Stimulated activated CD8-positive, alpha-beta memory T cell treated with anti-CD3 and anti-CD28 coated beads, Interleukin-4, amount 100 ng/mL, for 4 hours (primary cell): ENCODE results near the gene ENG.

Experiments used
- DNase-seq, 2 donors: peaks; one replicate each; pipeline ENCODE4 v3.0.0-alpha.2; 2020; ENCODE audit warnings: low read depth in 2 of 2, low spot score in 1 of 2

The ENG gene

GRCh38 chr9:127866535-127866934, 12.1 kb upstream of the ENG start:
- no peak for DNase-seq

GRCh38 chr9:127865645-127866464, 11.4 kb upstream of the ENG start:
- DNase-seq = no peak

GRCh38 chr9:127863191-127863621, 8.7 kb upstream of the ENG start:
- DNase-seq = no peak

- DNase-seq = peak in 1 of 2 donors; percentile 20
Measured at GRCh38 chr9:127862075-127863011, 7.9 kb upstream of the ENG start.

GRCh38 chr9:127860779-127861178, 6.3 kb upstream of the ENG start:
- DNase-seq = no peak

- DNase-seq = no peak
Measured at GRCh38 chr9:127860260-127860659, 5.8 kb upstream of the ENG start.

GRCh38 chr9:127858041-127858512, 3.6 kb upstream of the ENG start:
- DNase-seq = no peak

GRCh38 chr9:127857278-127857677, 2.8 kb upstream of the ENG start:
- no peak for DNase-seq

GRCh38 chr9:127856729-127857116, 2.3 kb upstream of the ENG start:
- DNase-seq = no peak

- DNase-seq = no peak
Measured at GRCh38 chr9:127856094-127856728, 1.8 kb upstream of the ENG start.

GRCh38 chr9:127855522-127855921, 1.1 kb upstream of the ENG start:
- DNase-seq = no peak

GRCh38 chr9:127854960-127855359, 502 bp upstream of the ENG start:
- DNase-seq = no peak

GRCh38 chr9:127853312-127854183, 910 bp downstream of the ENG start:
- no peak for DNase-seq

GRCh38 chr9:127852829-127853228, 1.6 kb downstream of the ENG start:
- DNase-seq = no peak

- no peak for DNase-seq
Measured at GRCh38 chr9:127850286-127850830, 4.1 kb downstream of the ENG start.

GRCh38 chr9:127848756-127849504, 5.5 kb downstream of the ENG start:
- DNase-seq = no peak

- no peak for DNase-seq
Measured at GRCh38 chr9:127847833-127848755, 6.4 kb downstream of the ENG start.

- no peak for DNase-seq
Measured at GRCh38 chr9:127847178-127847510, 7.3 kb downstream of the ENG start.
